Stimulated activated naive CD4-positive, alpha-beta T cell treated with Interleukin-2 at 50 U/mL for 16 hours (primary cell): Measurements from ENCODE around the gene LDB2.

Experiments used
- DNase-seq: peaks from one replicate; lab custom pipeline; 2025; lab: John Stamatoyannopoulos, UW

Gene LDB2

GRCh38 chr4:16843831-16844508, 54.5 kb downstream of the LDB2 start:
- no peak for DNase-seq

GRCh38 chr4:16838226-16838875, 60.1 kb downstream of the LDB2 start:
- DNase-seq: no peak

GRCh38 chr4:16837475-16837874, 61.0 kb downstream of the LDB2 start:
- no peak for DNase-seq

- DNase-seq: no peak
These were observed 62.1 kb downstream of the LDB2 start for GRCh38 chr4:16836324-16836723.

GRCh38 chr4:16835597-16836247, 62.7 kb downstream of the LDB2 start:
- no peak for DNase-seq

- DNase-seq: no peak
These were observed 63.6 kb downstream of the LDB2 start for GRCh38 chr4:16834814-16835213.

GRCh38 chr4:16833722-16834121, 64.7 kb downstream of the LDB2 start:
- no peak for DNase-seq

- no peak for DNase-seq
These were observed 68.4 kb downstream of the LDB2 start for GRCh38 chr4:16830081-16830480.

- DNase-seq: no peak
These were observed 70.4 kb downstream of the LDB2 start for GRCh38 chr4:16827794-16828724.

GRCh38 chr4:16827045-16827444, 71.4 kb downstream of the LDB2 start:
- no peak for DNase-seq

- no peak for DNase-seq
These were observed 72.0 kb downstream of the LDB2 start for GRCh38 chr4:16826406-16826910.

- no peak for DNase-seq
These were observed 74.1 kb downstream of the LDB2 start for GRCh38 chr4:16824278-16824806.

GRCh38 chr4:16820329-16820728, 78.1 kb downstream of the LDB2 start:
- DNase-seq: no peak

GRCh38 chr4:16819652-16820051, 78.8 kb downstream of the LDB2 start:
- no peak for DNase-seq

GRCh38 chr4:16818005-16818404, 80.4 kb downstream of the LDB2 start:
- no peak for DNase-seq

GRCh38 chr4:16817286-16817685, 81.2 kb downstream of the LDB2 start:
- no peak for DNase-seq

GRCh38 chr4:16814361-16814760, 84.1 kb downstream of the LDB2 start:
- DNase-seq: no peak

GRCh38 chr4:16812041-16812440, 86.4 kb downstream of the LDB2 start:
- DNase-seq: no peak

GRCh38 chr4:16809943-16810342, 88.5 kb downstream of the LDB2 start:
- DNase-seq: no peak

- no peak for DNase-seq
These were observed 89.4 kb downstream of the LDB2 start for GRCh38 chr4:16809064-16809463.

GRCh38 chr4:16807355-16807754, 91.1 kb downstream of the LDB2 start:
- DNase-seq: no peak

GRCh38 chr4:16804581-16804980, 93.9 kb downstream of the LDB2 start:
- DNase-seq: no peak
